GM23248 (cell line): ENCODE data around the gene SLC25A21. TPM values are rescaled to one million over a fixed set of nuclear protein-coding genes. Genes with fewer than 3 reads are reported as not detected.

Source experiments
- DNase-seq: peaks from one replicate; pipeline ENCODE4 v3.0.0-alpha.2; 2015
- H2AFZ ChIP-seq: fragments of 200-600 bp; sonication (generic); 2 replicates; pipeline ENCODE4 v1.6.1; 2016; ENCODE audit warnings: antibody characterized with exemption
- H3F3A ChIP-seq: fragments of 200-600 bp; sonication (generic); 2 replicates; pipeline ENCODE4 v1.6.1; 2016; ENCODE audit warnings: mild to moderate bottlenecking, antibody characterized with exemption, mixed run types; ENCODE audit not compliant: insufficient read depth
- H3K27ac ChIP-seq: fragments of 200-600 bp; sonication (generic); 2 replicates; pipeline ENCODE4 v1.5.1; 2016; ENCODE audit warnings: mild to moderate bottlenecking
- H3K27me3 ChIP-seq: fragments of 200-600 bp; sonication (generic); replicated peaks from 2 replicates; pipeline ENCODE4 v1.6.1; 2016; ENCODE audit warnings: mild to moderate bottlenecking; ENCODE audit not compliant: insufficient read depth
- H3K36me3 ChIP-seq: fragments of 200-600 bp; sonication (generic); 2 replicates; pipeline ENCODE4 v1.6.1; 2016; ENCODE audit warnings: low read depth, mild to moderate bottlenecking
- H3K4me1 ChIP-seq: fragments of 200-600 bp; sonication (generic); 2 replicates; pipeline ENCODE4 v1.6.1; 2016; ENCODE audit warnings: mild to moderate bottlenecking; ENCODE audit not compliant: insufficient read depth
- H3K4me2 ChIP-seq: fragments of 200-600 bp; sonication (generic); one replicate; pipeline ENCODE4 v1.6.1; 2016; ENCODE audit warnings: mild to moderate bottlenecking; ENCODE audit not compliant: unreplicated experiment
- H3K4me3 ChIP-seq: fragments of 200-600 bp; sonication (generic); 2 replicates; pipeline ENCODE4 v1.5.1; 2016; ENCODE audit warnings: mild to moderate bottlenecking
- H3K79me2 ChIP-seq: fragments of 200-600 bp; sonication (generic); 2 replicates; pipeline ENCODE4 v1.6.1; 2016; ENCODE audit warnings: mild to moderate bottlenecking; ENCODE audit not compliant: insufficient read depth
- H3K9ac ChIP-seq: fragments of 200-600 bp; sonication (generic); 2 replicates; pipeline ENCODE4 v1.6.1; 2016; ENCODE audit warnings: mild to moderate bottlenecking
- H3K9me2 ChIP-seq: fragments of 200-600 bp; sonication (generic); 2 replicates; pipeline ENCODE4 v1.6.1; 2016; ENCODE audit warnings: mixed run types, mild to moderate bottlenecking, moderate library complexity; ENCODE audit not compliant: insufficient read depth
- H3K9me3 ChIP-seq: fragments of 200-600 bp; sonication (generic); one replicate; pipeline ENCODE4 v1.6.1; 2017; ENCODE audit warnings: low read depth
- H4K20me1 ChIP-seq: fragments of 200-600 bp; sonication (generic); 2 replicates; pipeline ENCODE4 v1.6.0; 2016; ENCODE audit not compliant: insufficient read depth
- EZH2 ChIP-seq: fragments of 200-600 bp; sonication (generic); IDR thresholded peaks from 2 replicates; pipeline ENCODE4 v1.6.1; 2018; ENCODE audit warnings: antibody characterized with exemption, mild to moderate bottlenecking; ENCODE audit not compliant: insufficient read depth, poor library complexity, severe bottlenecking
- EZH2phosphoT487 ChIP-seq: fragments of 200-600 bp; sonication (generic); IDR thresholded peaks from 2 replicates; pipeline ENCODE4 v1.6.1; 2018; ENCODE audit warnings: antibody characterized with exemption, moderate library complexity, mild to moderate bottlenecking, low read depth; ENCODE audit not compliant: insufficient read depth
- WGBS, 2 experiments: methylation state at CpG; one replicate each; pipeline ENCODE4 v1.1.6; 2015 to 2017; ENCODE audit warnings: low lambda C conversion rate in 2 of 2, low coverage in 1 of 2; ENCODE audit errors: missing lambda C conversion rate in 2 of 2; 5-methylcytosine and 5-hydroxymethylcytosine counted together
- in situ Hi-C: fragments of 300-500 bp; cut with MboI; formaldehyde crosslinking; loops from 2 replicates; pipeline ENCODE4 v1.15.0; 2020
- polyA plus RNA-seq: library from polyadenylated mRNA; unstranded; fragments of >200 nt; fragmentation: Nextera tagmentation; extraction: Ambion mirVana; gene quantifications from 2 replicates; pipeline ENCODE4 v1.2.1, GENCODE V29; 2016
- total RNA-seq: library from RNA; depleted of rRNA; stranded (reverse); fragments of >200 nt; shearing (Covaris generic); gene quantifications from 2 replicates; pipeline ENCODE4 v1.2.3, GENCODE V29; 2014

SLC25A21 gene
- total and polyA plus RNA-seq, 2 experiments from 2014 or later, result 0.26 TPM; not detected in 1

DNA sequence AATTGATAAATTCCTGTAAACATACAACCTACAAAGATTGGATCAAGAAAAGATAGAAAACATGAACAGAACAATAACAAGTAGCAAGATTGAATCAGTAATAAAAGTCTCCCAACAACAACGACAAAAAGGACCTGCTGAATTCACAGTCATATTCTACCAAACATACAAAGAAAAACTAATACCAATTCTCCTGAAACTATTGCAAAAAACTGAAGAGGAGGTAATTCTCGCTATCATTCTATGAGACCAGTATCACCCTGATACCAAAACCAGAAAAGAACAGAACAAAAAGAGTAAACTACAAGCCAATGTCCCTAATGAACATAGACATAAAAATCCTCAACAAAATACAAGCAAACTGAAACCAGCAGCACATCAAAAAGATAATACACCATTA is 14.4 kb downstream of the SLC25A21 start:
- Histone ChIP-seq H3K36me3 (no peaks in the 10 kb centered on the region), H3K4me3 (no peak overlapping the region), H3K79me2 (no peaks in the 10 kb centered on the region), H3K9ac (no peak overlapping the region), H3K9me3 (no peaks in the 10 kb centered on the region), H4K20me1 (no peaks in the 10 kb centered on the region), H3K4me1 (no peaks in the 10 kb centered on the region), H3K27ac (no peak overlapping the region), H3K9me2 (no peaks in the 10 kb centered on the region), H2AFZ (no peak overlapping the region), H3K27me3 (0 out of 2 replicates have a peak, but pooled peaks cover 9% of the 10 kb centered on the region), H3F3A (no peaks in the 10 kb centered on the region), H3K4me2 (no peak overlapping the region)
- DNase-seq, result no peak
- WGBS, 2 experiments, result 49 to 70% methylated on average over 2 of the region's 2 CpGs
- TF ChIP-seq EZH2phosphoT487, result no peak
- no peak for TF ChIP-seq EZH2
- in situ Hi-C loops, result no loop called here

GRCh38 chr14:37153483-37153882 is 18.9 kb downstream of the SLC25A21 start:
- Histone ChIP-seq H3K27me3 (0 out of 2 replicates have a peak, but pooled peaks cover 7% of the 10 kb centered on the region), H3K79me2 (no peaks in the 10 kb centered on the region), H3K9me3 (no peaks in the 10 kb centered on the region), H3K4me3 (no peak overlapping the region), H3K27ac (no peak overlapping the region), H3K9ac (no peak overlapping the region), H3K4me2 (no peak overlapping the region), H3K9me2 (no peaks in the 10 kb centered on the region), H3F3A (no peaks in the 10 kb centered on the region), H2AFZ (no peak overlapping the region), H3K4me1 (no peaks in the 10 kb centered on the region), H3K36me3 (no peaks in the 10 kb centered on the region), H4K20me1 (no peaks in the 10 kb centered on the region)
- in situ Hi-C loops, result no loop called here
- WGBS, 2 experiments, result 63 to 68% methylated on average over 4 to 5 of the region's 5 CpGs
- TF ChIP-seq EZH2phosphoT487 (no peak), EZH2 (no peak)
- DNase-seq, result no peak

DNA sequence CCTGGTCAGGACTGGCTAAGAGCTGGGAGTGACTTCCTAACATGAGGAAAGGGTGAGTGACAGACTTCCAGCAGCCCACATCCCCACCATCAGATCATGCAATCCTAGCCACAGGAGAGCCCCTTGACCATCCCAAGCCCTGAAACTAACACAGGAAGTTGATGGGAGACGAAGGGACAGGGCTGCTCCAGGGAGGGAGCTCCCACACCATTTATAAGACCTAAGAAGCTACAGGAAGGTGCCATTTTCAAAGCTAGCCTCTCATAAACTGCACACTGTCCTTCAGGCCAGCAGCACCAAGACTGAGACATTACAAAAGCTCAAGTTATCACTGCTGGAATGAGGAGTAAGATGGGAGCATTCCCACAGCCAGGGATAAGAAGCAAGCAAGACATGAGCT is 19.4 kb downstream of the SLC25A21 start:
- no peaks in the 10 kb centered on the region for H4K20me1 ChIP-seq
- no peaks in the 10 kb centered on the region for H3K9me3 ChIP-seq
- TF ChIP-seq EZH2phosphoT487 (no peak), EZH2 (no peak)
- DNase-seq, result no peak
- H3K4me2 ChIP-seq, result no peak overlapping the region
- no peaks in the 10 kb centered on the region for H3K4me1 ChIP-seq
- H3K36me3 ChIP-seq, result no peaks in the 10 kb centered on the region
- no peak overlapping the region for H3K9ac ChIP-seq
- H3K27ac ChIP-seq, result no peak overlapping the region
- H3F3A ChIP-seq, result no peaks in the 10 kb centered on the region
- in situ Hi-C loops, result no loop called here
- H3K79me2 ChIP-seq, result no peaks in the 10 kb centered on the region
- WGBS, 2 experiments, result 0 to 11% methylated on average over 1 of the region's 1 CpG
- no peak overlapping the region for H3K4me3 ChIP-seq
- no peak overlapping the region for H2AFZ ChIP-seq
- H3K9me2 ChIP-seq, result no peaks in the 10 kb centered on the region
- 0 out of 2 replicates have a peak, but pooled peaks cover 5% of the 10 kb centered on the region for H3K27me3 ChIP-seq

- no peaks in the 10 kb centered on the region for H3K4me1 ChIP-seq
- H3K27ac ChIP-seq, result no peak overlapping the region
- no peaks in the 10 kb centered on the region for H3K9me2 ChIP-seq
- 0 out of 2 replicates have a peak, but pooled peaks cover 5% of the 10 kb centered on the region for H3K27me3 ChIP-seq
- H3K4me2 ChIP-seq, result no peak overlapping the region
- in situ Hi-C loops, result no loop called here
- no peak overlapping the region for H3K9ac ChIP-seq
- no peak overlapping the region for H3K4me3 ChIP-seq
- DNase-seq, result peak; percentile 63
- no peak overlapping the region for H2AFZ ChIP-seq
- 0 to 4% methylated on average over 3 of the region's 3 CpGs for WGBS, 2 experiments
- no peaks in the 10 kb centered on the region for H3K79me2 ChIP-seq
- H4K20me1 ChIP-seq, result no peaks in the 10 kb centered on the region
- no peaks in the 10 kb centered on the region for H3K36me3 ChIP-seq
- no peaks in the 10 kb centered on the region for H3K9me3 ChIP-seq
- no peak for TF ChIP-seq EZH2
- no peak for TF ChIP-seq EZH2phosphoT487
- H3F3A ChIP-seq, result no peaks in the 10 kb centered on the region
Observed at GRCh38 chr14:37150414-37150813, 22.0 kb downstream of the SLC25A21 start.
